ENCODE results near the gene IFNL2.
"Not testable (repeated sequence)": the region's sequence is repeated elsewhere in the genome, so short reads cannot be mapped to it uniquely, and the experiment has no call there.

The IFNL2 gene

DNA sequence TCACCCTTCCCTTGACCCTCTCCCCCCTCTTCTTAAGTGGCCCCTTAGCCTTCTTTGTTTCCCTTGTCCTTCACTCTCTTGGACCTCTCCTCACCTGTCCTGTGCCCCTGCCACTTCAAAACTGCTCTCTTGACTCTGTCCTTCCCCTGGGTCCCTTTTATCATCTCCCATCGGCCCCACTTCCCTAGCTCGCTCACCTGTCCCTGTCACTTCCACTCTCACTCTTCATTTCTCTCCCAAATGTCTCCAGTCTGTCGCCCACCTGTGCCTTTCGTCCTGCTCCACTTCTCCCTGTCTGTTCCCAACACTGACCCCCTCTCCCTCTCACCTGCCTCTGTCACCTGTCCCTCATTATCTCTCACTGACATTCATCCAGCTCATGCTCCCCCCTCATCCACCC is 28.7 kb downstream of the IFNL2 start:
- DNase-seq (ENCODE audit: low read depth, low spot score), result no peak

DNA sequence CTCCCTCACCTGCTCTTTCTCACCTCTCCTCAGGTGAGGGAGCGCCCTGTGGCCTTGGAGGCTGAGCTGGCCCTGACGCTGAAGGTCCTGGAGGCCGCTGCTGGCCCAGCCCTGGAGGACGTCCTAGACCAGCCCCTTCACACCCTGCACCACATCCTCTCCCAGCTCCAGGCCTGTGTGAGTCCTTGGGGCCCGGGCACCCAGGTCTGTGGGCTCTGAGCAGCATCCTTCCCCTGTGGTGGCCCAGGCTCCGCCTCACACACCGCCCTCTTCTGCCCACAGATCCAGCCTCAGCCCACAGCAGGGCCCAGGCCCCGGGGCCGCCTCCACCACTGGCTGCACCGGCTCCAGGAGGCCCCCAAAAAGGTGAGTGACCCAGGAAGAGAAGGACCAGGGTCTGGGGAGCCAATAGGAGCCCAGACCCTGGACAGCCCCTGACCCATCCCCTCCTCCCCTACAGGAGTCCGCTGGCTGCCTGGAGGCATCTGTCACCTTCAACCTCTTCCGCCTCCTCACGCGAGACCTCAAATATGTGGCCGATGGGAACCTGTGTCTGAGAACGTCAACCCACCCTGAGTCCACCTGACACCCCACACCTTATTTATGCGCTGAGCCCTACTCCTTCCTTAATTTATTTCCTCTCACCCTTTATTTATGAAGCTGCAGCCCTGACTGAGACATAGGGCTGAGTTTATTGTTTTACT is 29.9 kb downstream of the IFNL2 start:
- DNase-seq (ENCODE audit: low read depth, low spot score), result no peak

DNA sequence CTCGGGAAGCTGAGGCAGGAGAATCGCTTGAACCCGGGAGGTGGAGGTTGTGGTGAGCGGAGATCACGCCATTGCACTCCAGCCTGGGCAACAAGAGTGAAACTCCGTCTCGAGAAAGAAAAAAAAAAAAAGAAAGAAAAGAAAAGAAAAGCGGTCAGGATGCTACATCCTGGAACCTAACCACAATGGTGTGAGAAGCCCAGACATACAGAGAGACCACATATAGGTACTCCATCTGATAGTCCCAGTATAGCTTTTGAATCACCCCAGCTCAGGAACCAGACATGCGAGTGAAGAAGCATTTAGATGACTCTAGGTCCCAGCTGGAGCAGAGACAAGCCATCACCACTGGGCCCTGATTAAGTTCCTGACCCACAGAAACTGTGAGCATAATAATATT is 31.2 kb downstream of the IFNL2 start:
- no peak for DNase-seq (ENCODE audit: low read depth, low spot score)

DNA sequence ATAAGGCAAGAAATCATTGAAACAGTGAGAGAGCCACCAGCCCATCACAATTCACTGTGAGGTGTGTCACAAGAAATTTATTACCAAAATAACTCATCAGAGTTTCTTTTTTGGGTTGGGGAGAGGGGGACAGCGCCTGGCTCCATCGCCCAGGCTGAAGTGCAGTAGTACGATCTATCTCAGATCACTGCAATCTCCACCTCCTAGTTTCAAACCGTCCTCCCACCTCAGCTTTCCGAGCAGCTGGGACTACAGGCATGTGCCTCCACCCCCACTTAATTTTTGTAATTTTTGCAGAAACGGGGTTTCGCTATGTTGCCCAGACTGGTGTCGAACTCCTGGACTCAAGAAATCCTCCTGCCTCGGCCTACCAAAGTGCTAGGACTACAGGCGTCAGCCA is 31.6 kb downstream of the IFNL2 start:
- no peak for DNase-seq (ENCODE audit: low read depth, low spot score)

DNA sequence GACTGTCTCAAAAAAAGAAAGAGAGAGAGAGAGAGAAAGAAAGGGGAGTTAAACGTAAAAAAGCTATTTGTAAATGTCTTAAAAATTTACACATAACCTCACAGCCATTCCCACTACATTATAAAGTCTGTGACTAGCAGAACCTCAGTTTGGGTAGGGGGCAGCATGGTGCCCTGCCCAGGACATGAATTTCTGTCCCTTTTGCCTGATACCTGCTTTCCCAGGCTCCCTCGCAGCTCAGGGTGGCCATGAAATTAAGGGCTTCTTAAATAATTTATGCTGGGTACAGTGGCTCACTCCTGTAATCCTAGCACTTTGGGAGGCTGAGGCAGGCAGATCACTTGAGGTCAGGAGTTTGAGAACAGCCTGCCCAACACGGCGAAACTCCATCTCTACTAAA is 32.8 kb downstream of the IFNL2 start:
- DNase-seq (ENCODE audit: low read depth, low spot score), result no peak

DNA sequence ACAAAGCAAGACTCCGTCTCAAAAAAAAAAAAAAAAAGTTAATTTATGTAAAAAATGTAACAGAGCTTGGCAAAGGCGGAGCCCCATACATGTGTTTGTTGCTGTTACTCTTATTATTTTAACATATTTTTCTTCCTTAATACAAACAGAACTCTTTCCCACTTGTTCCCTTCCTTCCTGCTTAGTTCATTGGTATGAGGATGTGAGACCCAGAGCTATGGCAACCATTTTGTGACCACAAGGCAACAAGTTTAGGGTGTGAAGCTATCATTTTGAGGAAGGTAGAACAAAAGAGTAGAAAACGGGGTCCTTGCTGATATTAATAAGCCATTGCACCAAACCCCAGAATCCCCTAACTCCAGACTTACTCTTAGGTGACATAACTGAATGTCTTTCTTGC is 33.4 kb downstream of the IFNL2 start:
- DNase-seq (ENCODE audit: low read depth, low spot score), result no peak

DNA sequence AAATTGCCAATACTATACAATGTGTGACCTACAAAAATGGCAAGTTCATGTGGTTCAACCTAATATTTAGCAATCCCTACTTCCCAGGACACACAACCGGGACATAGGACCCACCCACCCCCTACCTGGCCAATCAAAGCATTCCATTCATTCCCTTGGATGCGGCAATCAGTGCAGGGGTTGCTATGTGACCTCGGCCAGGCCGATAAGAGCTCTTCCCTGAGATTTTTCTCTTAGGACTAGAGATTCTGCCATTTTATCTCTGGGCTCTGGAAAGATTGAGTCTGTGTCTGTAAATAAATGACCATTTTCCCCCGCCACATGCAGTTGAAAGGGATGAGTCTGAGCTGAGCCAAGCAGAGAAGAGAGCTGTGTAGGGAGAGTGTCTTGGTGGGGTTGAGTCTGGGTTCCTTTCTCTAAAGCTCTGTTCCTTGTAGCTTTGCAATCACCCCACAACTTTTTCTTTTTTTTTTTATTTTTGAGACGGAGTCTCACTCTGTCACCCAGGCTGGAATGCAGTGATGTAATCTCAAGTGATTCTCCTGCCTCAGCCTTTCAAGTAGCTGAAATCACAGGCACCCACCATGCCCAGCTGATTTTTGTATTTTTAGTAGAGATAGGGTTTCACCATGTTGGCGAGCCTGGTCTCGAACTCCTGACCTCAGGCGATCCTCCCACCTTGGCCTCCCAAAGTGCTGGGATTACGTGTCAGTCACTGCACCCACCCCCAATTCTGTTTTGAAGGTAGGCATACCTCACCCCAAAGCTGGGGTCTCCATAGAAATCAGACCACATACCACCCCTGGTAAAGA is 35.4 kb downstream of the IFNL2 start:
- DNase-seq (ENCODE audit: low read depth, low spot score), result no peak

DNA sequence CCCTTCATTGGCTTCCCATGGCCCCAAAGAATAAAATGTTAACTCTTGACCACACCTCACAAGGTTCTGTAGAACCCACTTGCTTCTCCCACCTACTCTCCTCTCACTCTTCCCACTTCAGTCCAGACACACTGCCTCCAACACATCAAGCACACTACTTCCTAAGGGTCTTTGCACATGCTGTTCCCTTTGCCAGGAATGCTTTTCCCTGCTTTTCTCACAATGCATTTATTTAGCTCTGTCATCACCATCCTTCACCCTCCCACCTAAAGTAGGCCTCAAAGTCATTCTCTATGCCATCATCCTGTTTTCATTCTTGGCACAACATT is 36.0 kb downstream of the IFNL2 start:
- DNase-seq (ENCODE audit: low read depth, low spot score), result no peak

DNA sequence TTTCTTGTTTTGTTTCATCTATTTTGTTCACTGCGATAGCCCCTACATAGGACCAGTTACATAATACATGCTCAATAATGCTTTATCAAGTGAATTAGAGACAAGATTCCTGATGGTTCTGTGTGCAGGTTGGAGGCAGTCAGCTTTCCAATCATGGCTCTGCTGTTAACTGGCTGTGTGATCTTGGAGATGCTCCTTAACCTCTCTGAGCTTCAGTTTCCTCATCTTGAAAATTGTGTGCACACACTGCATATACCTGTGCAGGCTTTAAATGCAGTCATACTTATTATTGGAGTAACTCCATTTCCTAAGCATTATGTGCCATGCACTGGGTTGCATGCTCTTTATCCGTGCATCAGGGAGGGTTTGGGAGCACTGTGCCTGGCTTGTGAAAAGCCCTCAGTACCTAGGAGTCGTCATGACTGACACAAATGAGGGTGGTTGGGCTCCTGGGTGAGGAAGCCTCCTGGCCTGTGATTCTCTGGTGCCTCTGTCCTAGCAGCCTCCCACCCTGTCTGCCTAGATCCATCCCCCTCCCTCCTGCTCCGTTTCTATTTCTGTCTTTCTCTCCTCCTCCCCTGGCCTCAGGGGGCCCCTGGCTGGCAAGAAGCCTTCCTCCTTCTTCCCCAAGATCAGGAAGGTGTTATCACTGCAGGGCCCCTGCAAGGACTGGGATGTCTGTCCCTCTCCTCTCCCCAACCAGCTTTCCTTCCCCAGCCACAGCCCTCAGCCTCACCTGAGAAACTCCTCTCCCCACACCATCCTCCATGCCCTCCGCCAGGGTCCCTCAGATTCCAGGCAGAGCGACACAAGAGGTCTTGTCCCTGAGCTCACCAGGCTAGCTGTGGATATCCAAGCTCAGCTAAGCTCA is 36.7 kb downstream of the IFNL2 start:
- no peak for DNase-seq (ENCODE audit: low read depth, low spot score)

DNA sequence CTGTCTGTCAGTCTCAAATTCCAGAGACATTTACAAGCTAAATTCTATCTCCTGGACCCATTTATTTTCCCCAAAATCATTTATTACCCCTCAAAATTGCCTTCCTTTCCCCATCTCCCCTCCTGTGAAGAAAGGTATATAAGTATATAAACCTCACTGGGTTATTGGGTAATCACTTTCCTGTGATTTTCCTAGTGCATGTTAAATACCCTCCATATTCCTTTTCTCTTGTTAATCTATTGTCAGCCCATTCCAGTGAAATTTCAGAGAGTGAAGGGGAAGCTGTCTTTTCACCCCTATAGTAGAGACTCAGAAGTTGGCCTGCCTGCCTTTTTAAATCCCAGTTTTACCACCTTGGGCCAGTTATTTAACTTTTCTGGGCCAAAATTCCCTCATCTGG is 37.9 kb downstream of the IFNL2 start:
- no peak for DNase-seq (ENCODE audit: low read depth, low spot score)

DNA sequence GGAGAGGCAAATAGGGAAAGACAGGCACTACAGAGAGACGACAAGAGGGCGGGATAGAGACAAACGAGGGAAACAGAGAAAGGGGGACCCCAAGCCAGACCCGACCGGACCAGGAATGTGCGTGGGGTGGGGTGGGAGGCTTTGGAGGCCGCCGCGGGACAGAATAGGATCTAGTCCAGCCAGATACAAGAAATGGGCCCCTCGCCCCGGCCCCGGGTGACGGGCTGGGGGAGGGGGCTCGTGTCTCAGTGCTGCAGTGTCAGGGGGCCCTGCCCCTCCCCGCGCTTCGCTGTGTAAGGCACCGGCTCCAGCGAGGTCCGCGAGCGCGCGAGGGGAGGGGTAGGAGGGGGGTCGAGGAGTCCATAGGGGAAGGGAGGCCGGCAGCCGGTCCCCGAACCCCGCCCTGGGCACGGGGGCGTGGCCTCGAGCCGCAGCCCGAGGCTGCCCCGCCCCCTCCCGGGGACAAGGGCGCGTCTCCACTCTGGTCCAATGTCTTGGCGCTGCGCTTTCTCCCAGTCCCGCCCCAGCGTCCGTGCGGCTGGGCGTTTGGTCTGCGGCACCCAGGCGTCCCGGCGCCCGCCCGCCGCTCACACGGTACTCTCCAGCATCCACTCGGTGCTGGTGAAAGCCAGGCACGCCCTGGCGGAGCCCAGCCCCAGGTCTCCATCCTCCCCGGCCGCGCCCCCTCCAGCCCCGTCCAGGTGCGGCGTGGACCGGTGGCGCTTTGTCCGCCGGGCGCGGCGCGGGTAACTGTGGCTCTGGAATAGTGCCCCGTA is 39.0 kb downstream of the IFNL2 start:
- no peak for DNase-seq (ENCODE audit: low read depth, low spot score)

DNA sequence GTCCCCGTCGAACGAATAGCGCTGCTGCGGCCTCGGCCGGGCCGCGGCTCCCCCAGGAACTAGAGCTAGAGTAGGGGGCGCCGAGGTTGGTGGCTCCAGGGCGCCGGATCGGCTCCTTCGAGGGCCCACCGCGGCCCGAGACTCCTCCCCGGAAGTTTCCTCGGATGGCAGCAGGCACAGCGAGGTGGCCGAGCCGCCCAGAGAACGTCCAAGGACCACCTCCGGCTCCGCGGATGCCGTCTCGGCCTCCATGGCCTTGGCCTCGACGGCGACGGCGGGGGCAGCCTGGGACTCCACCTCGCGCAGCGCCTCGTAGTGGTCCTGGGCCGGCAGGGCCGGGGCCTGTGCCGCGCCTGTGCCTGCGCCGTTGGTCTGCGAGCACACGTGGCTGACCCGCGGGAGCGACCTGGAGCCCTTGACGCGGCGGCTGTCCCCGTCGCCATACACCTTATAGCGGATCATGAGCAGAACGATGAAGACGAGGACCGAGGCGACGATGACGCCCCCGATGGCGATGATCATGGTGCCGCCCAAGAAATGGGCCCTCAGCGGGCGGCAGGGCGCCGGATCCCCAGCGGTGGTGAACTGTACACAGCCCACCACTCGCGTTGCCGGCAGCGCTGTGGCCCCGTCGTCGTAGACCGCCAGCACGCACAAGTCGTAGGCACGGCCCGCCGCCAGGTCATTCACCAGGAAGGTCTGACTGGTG is 39.8 kb downstream of the IFNL2 start:
- no peak for DNase-seq (ENCODE audit: low read depth, low spot score)

DNA sequence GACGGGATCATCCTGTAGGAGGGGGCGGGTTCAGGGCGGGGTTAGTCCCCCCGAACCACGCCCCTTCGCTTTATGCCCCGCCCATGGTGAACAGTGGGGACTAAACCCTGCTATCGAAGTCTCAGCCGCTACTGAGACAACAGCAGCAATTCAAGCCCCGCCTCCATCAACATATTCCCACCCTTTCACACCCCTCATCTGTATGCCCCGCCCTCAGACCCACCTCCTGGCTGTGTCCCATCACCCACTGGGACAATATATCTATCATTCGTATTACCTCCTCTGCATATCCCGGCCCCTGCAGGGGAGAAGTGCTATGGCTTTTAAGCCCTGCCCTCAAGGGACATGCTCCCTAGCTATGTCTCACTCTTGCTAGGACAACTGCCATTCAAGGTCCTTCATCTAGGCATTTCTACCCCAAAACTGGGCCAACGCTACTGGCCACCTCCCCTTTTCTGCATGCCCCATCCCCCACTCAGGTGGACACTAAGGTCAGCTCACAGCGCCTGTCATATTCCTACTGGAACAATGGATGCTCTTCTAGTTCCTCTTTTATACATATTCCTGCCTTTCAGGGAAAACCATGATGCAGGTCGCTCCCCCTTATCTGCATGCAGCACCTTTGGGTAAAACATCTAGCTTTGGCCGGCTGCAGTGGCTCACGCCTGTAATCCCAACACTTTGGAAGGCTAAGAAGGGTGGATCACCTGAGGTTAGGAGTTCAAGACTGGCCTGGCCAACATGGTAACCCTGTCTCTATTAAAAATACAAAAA is 40.5 kb downstream of the IFNL2 start:
- DNase-seq (ENCODE audit: low read depth, low spot score), result no peak

DNA sequence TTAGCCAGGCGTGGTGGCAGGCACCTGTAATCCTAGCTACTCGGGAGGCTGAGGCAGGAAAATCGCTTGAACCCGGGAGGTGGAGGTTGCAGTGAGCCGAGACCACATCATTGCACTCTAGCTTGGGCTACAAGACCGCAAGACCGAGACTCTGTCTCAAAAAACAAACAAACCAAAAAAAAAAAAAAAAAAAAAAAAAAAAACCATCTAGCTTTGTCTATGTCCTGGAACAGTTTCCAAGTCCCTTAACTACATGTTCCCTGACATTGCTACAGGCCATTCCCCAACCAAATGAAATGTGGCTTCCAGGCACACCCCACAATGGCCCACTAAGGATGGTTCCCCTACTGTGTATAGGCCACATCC is 41.1 kb downstream of the IFNL2 start:
- DNase-seq (ENCODE audit: low read depth, low spot score), result not testable (repeated sequence)

DNA sequence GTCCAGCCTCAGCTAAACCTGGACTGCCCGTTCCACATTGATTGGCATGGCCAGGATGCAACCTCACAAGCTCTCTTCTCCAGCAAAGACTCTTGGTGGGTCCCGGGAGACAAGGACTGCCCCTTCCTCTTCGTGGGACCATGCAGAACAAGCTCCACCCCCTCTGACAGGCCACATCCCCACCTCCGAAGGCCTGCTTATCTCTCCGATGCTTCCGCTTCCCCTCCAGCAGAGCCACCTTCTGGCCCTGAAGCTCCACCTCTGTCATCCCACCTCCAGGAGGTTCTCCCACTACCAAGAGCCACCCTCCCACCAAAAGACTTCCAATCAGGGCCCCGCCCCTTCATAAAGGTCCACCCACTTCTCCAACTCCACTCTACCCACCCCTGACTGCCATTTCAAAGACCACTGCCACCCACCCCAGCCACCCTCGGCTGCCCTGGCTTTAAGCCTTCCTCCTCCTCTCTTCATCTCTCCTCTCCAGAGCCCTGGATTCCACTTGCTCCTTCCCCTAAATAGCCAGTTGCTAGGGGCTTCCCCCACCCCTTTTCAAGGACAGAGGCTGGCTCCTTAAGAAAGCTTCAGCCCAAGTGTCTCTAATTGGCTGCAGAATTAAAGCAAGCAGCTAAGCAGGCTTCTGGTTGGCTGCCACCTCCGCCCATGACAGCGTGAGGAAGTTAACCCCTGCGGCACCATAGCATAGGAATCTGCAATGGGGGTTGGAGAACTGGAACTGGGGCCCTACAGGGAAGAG is 42.5 kb downstream of the IFNL2 start:
- no peak for DNase-seq (ENCODE audit: low read depth, low spot score)

DNA sequence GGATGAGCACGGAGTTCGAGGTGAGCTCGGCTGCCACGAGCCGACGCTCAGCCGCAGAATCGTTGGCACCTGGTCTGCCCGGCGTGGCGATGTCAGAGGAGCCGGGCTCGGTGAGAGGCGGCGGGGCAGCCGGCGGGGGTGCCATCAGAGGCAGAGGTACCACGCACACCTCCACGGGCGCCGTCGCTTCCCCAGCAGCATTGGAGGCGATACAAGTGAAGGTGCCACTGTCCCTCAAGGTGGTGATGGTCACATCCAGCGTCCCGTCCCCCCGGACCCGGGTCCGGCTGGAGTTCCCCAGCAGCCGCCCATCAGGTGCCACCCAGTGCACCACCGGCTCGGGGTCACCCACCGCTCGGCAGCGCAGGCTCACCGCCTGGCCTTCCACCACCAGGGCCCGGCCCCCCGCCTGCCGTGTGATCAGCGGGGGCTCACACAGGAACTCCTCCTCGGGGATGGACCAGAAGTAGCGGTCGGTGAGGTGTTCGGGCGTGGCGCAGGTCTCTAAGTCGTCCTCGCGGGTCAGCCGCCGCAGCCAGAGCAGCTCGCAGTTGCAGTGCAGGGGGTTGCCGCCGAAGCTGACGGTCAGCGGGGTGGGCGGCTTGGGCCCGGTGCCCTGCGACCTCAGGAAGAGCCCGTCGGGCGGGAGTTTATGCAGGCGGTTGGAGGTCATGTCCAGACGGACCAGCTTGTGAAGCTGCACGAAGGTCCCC is 46.0 kb downstream of the IFNL2 start:
- DNase-seq (ENCODE audit: low read depth, low spot score), result no peak

DNA sequence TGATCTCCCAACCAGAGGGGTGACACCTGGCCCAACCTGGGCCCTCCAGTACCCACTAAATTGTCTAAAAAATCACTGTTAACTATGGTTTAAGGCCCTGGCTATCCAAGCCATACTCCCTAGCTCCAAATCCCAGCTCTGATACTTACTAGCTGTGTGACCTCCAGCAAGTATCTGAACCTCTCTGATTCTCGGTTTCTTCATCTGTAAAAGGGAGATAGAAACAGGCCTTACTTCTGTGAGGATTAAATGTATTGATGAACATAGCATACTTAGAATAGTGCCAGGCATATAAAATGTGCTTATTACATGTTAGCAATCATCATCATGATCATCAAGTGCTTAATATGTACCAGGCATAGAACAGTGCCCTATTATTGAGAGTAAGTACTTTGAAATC is 47.7 kb downstream of the IFNL2 start:
- DNase-seq (ENCODE audit: low read depth, low spot score), result no peak

DNA sequence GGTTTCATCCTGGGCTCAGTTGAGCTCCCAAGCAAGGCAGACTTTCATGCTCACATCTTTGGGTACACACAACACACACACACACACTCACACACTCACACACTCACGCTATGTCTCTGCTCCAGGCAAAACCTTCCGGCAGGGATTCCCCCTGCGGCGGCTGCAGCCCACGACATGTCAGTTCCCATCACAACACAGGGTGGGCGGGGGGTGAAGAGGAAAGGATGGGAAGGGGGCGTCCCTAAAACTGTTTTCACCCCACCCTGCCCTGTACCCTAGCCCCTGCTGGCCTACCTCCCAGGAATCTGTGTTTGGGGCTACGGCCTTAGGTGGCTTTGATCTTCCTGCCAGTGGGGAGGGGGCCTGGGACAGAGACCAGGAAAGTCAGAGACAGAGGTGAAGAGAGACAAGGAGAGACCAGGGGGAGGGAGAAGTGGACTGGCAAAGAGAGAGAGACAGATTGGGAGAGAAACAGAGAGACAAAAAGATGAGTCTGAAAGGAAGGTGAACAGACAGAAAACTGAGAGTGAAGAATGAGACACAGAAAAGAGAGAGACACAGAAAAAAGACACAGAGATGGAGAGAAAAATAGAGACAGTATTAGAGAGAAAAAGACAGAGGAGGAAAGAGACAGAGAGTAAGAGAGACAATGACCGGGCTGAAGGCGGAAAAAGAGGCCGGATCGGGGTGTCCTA is 48.6 kb downstream of the IFNL2 start:
- DNase-seq (ENCODE audit: low read depth, low spot score), result no peak

Data from activated CD4-positive, CD25-positive, alpha-beta regulatory T cell treated with anti-CD3 and anti-CD28 coated beads, Interleukin-2, amount 50 U/mL, for 16 hours (primary cell).